GM23338 (cell line): ENCODE data around the gene BICD2. TPM values are rescaled to one million over a fixed set of nuclear protein-coding genes. Genes with fewer than 3 reads are reported as not detected.

Experiments
- CTCF ChIP-seq, 2 experiments: fragments of 200-600 bp in 1 of 2; sonication (generic) in 1 of 2; conservative IDR thresholded peaks; 2 replicates each; pipeline versions ENCODE4 v1.5.1 to v1.6.1; 2016 to 2017; ENCODE audit warnings: antibody characterized with exemption in 2 of 2, low read depth in 2 of 2, mild to moderate bottlenecking in 2 of 2, moderate library complexity in 1 of 2
- NANOG ChIP-seq: IDR thresholded peaks from 2 replicates; pipeline ENCODE4 v1.6.1; 2016; ENCODE audit warnings: antibody characterized with exemption, borderline replicate concordance
- ZNF462 ChIP-seq: fragments of 250-450 bp; sonication (Bioruptor Pico); IDR thresholded peaks from 2 replicates; pipeline ENCODE4 v1.5.0; 2020; ENCODE audit warnings: mild to moderate bottlenecking, moderate library complexity
- polyA plus RNA-seq: library from polyadenylated mRNA; unstranded; fragments of >200 nt; fragmentation: Nextera tagmentation; extraction: Ambion mirVana; gene quantifications from 2 replicates; pipeline ENCODE4 v1.2.1, GENCODE V29; 2016
- total RNA-seq: library from RNA; depleted of rRNA; stranded (reverse); fragments of >200 nt; shearing (Covaris generic); gene quantifications from 2 replicates; pipeline ENCODE4 v1.2.3, GENCODE V29; 2014

The BICD2 gene
- total and polyA plus RNA-seq, 2 experiments from 2014 or later = 8.7 to 34.3 TPM

- no peak for TF ChIP-seq ZNF462 (CRISPR knock-in tag)
- TF ChIP-seq NANOG = no peak
- TF ChIP-seq CTCF (conservative IDR thresholded peaks at IDR 0.05; ENCODE audit: low read depth in 2 of 2) = peak; percentile 47 to 64
These were observed 35.5 kb downstream of the BICD2 start (continued) for GRCh38 chr9:92728831-92729734.
